ENCODE measurements around the gene PITPNM3.

Gene PITPNM3

DNA sequence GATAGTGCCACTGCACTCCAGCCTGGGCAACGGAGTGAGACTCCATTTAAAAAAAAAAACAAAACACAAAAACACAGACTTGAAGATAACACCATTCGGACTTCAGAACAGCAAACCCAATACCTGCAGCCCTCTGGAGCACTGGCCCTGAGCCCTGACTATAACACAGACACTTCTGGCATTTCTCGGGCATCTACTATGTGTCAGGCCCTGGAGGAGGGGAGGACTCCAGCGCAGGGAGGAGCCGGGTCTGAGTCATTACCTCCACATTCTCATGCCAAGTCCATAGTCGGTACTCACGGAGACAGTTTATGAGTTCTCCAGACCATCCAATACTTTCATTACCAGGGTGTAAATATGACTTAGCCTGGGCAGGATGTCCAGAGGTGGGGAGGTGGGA is 48.8 kb downstream of the PITPNM3 start:
- no peak for DNase-seq (ENCODE audit: extremely low spot score)
- ChIA-PET POLR2A (no interaction called here), CTCF (no interaction called here)

GRCh38 chr17:6506679-6507231 is 49.6 kb downstream of the PITPNM3 start:
- TF ChIP-seq CTCF (IDR thresholded peaks at IDR 0.05; ENCODE audit: control extremely low read depth, extremely low read depth, low read depth, missing control alignments), result no peak
- ChIA-PET CTCF (no interaction called here), POLR2A (no interaction called here)
- no peak for DNase-seq (ENCODE audit: extremely low spot score)

More for the DNA sequence above, 48.8 kb downstream of the PITPNM3 start:
- TF ChIP-seq CTCF (IDR thresholded peaks at IDR 0.05; ENCODE audit: control extremely low read depth, extremely low read depth, low read depth, missing control alignments), result no peak

DNA sequence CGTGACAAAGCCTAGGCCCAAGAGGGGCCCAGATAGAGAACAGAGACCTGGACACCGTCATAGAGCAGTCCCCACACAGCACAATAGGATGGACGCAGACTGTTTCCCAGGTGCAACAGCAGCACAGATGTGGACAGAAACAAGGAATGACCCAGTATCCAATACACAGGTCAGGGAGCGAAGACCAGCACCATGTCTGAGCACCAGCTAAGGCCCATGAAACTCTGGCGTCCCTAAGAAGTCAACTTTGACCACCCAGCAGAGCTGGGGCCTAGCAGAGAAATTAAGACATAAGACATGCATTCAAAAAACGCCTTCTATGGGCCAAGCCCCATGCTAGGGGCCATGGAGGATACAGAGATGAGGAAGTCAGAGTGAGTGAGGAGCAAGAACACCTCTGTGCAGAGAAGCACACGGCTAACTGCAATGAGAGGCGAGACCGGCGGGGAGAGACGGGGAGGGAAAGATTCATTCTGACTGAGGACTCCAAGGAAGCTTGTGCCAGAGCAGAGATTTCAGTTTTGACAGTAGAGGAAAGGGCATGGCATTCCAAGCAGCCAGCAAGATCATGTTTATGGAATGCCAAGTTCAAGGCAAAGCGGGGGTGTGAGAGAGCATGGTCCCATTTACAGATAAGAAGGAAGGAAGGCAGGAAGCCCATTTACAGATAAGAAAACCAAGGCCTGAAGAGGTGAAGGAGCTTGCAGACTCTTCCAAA is 50.8 kb downstream of the PITPNM3 start:
- POLR2A ChIA-PET, result no interaction called here
- no peak for TF ChIP-seq CTCF (IDR thresholded peaks at IDR 0.05; ENCODE audit: control extremely low read depth, extremely low read depth, low read depth, missing control alignments)
- CTCF ChIA-PET, result interaction anchor here (0.7 kb wide), 1 partner anchor 32 kb away, joined by 3 read pairs; no protein-coding TSS in a partner anchor
- no peak for DNase-seq (ENCODE audit: extremely low spot score)

- no peak for DNase-seq (ENCODE audit: extremely low spot score)
- ChIA-PET POLR2A (no interaction called here), CTCF (interaction anchor here (1.1 to 1.4 kb wide), 3 partner anchors 8 to 31 kb away, joined by 3 to 5 read pairs (median 3); no protein-coding TSS in a partner anchor)
- no peak for TF ChIP-seq CTCF (IDR thresholded peaks at IDR 0.05; ENCODE audit: control extremely low read depth, extremely low read depth, low read depth, missing control alignments)
Observed at GRCh38 chr17:6503641-6504195, 52.6 kb downstream of the PITPNM3 start.

- no peak for DNase-seq (ENCODE audit: extremely low spot score)
- no peak for TF ChIP-seq CTCF (IDR thresholded peaks at IDR 0.05; ENCODE audit: control extremely low read depth, extremely low read depth, low read depth, missing control alignments)
- ChIA-PET CTCF (interaction anchor here (1.1 to 1.2 kb wide), 2 partner anchors 20 to 30 kb away, joined by 3 to 5 read pairs; no protein-coding TSS in a partner anchor), POLR2A (no interaction called here)
Observed at GRCh38 chr17:6502871-6503509, 53.4 kb downstream of the PITPNM3 start.

DNA sequence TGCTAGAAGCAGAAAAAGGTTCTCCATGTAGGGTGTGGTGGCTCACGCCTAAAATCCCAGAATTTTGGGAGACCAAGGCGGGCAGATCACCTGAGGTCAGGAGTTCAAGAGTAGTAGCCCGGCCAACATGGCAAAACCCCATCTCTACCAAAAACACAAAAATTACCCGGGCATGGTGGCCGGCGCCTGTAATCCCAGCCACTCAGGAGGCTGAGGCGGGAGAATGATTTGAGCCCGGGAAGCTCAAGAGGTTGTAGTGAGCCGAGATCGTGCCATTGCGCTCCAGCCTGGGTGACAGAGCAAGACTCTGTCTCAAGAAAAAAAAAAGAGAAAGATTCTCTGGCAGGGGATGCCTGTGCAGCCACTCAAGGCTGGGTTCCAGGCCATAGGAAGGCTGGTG is 54.2 kb downstream of the PITPNM3 start:
- no peak for TF ChIP-seq CTCF (IDR thresholded peaks at IDR 0.05; ENCODE audit: control extremely low read depth, extremely low read depth, low read depth, missing control alignments)
- CTCF ChIA-PET, result interaction anchor here (1.4 kb wide), 1 partner anchor 28 kb away, joined by 5 read pairs; no protein-coding TSS in a partner anchor
- no peak for DNase-seq (ENCODE audit: extremely low spot score)
- POLR2A ChIA-PET, result no interaction called here

Measured in GM10248 (cell line).